Measurements from ENCODE around the gene CASK.
A peak's percentile ranks its signal among the peaks of the same experiment; 100 is the strongest.

Gene CASK

DNA sequence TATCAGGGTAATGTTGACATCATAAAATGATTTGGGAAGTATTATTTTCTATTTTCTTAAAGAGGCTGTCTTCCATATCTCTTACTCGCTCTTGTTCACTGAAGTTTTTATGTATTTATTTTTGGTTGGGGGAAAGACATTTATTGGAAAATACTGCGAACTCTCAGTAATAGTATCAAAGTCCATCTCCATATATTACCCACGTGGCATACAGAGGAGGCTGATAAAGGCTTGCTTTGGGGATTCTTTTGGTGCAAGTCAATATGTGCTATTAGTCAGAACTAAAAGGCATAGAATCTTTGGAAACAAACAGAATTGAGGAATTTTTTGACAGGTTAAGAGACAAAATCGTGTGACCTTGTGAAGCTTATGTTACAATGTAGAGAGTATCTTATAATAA is 374.9 kb downstream of the CASK start:
- no peak overlapping the region for H3K18ac ChIP-seq (ENCODE audit: low read length)
- H3K4me1 ChIP-seq (ENCODE audit: control insufficient read depth in 1 of 2, insufficient read depth in 2 of 2, low read length in 2 of 2): no peaks in the 10 kb centered on the region
- no peak overlapping the region for H3K4me2 ChIP-seq (ENCODE audit: low read length)
- H3K9me3 ChIP-seq (ENCODE audit: insufficient read depth, low read depth, low read length): no peaks in the 10 kb centered on the region
- no peak overlapping the region for H4K8ac ChIP-seq (ENCODE audit: low read depth, low read length)
- no peak overlapping the region for H3K4ac ChIP-seq (ENCODE audit: low read depth, low read length)
- no peak for DNase-seq
- H2AFZ ChIP-seq (ENCODE audit: insufficient read depth, low read length, poor library complexity): no peak overlapping the region
- no peak overlapping the region for H3K9ac ChIP-seq (ENCODE audit: low read length)
- no peak overlapping the region for H4K12ac ChIP-seq (ENCODE audit: low read depth, low read length)
- H3K36me3 ChIP-seq (ENCODE audit: control insufficient read depth in 1 of 2, insufficient read depth in 2 of 2, low read length in 2 of 2): no peaks in the 10 kb centered on the region
- no CpG with 5 or more reads among the region's 4 CpGs for WGBS (ENCODE audit: extremely low coverage, insufficient coverage, insufficient read length)
- no peak overlapping the region for H2BK12ac ChIP-seq (ENCODE audit: low read length)
- H2BK120ac ChIP-seq (ENCODE audit: insufficient read depth, low read length, poor library complexity): no peak overlapping the region
- no peak overlapping the region for H3K23ac ChIP-seq (ENCODE audit: low read length)
- no peak overlapping the region for H2BK5ac ChIP-seq (ENCODE audit: low read depth, low read length, poor library complexity)
- no peaks in the 10 kb centered on the region for H3K27me3 ChIP-seq (ENCODE audit: insufficient read depth, low read length)
- no peaks in the 10 kb centered on the region for H3K79me1 ChIP-seq (ENCODE audit: low read length)
- H3K4me3 ChIP-seq (ENCODE audit: low read depth, low read length): no peak overlapping the region
- no peaks in the 10 kb centered on the region for H3K79me2 ChIP-seq (ENCODE audit: control insufficient read depth, insufficient read depth, low read length, poor library complexity)
- no peak overlapping the region for H4K91ac ChIP-seq (ENCODE audit: low read depth, low read length)
- no peak overlapping the region for H3K14ac ChIP-seq (ENCODE audit: low read length)
- no peak overlapping the region for H2AK5ac ChIP-seq (ENCODE audit: low read length)
- H3K27ac ChIP-seq (ENCODE audit: low read depth, low read length): no peak overlapping the region

- H3K4me3 ChIP-seq (ENCODE audit: low read depth, low read length): no peak overlapping the region
- no CpG with 5 or more reads among the region's 4 CpGs for WGBS (ENCODE audit: extremely low coverage, insufficient coverage, insufficient read length)
Observed at GRCh38 chrX:41543668-41544067, 379.7 kb downstream of the CASK start.

GRCh38 chrX:41543025-41543424 is 380.3 kb downstream of the CASK start:
- no peak overlapping the region for H4K12ac ChIP-seq (ENCODE audit: low read depth, low read length)
- H3K4me3 ChIP-seq (ENCODE audit: low read depth, low read length): no peak overlapping the region

More at GRCh38 chrX:41543668-41544067, 379.7 kb downstream of the CASK start:
- H2AK5ac ChIP-seq (ENCODE audit: low read length): no peak overlapping the region
- no peak overlapping the region for H3K4me2 ChIP-seq (ENCODE audit: low read length)
- H4K91ac ChIP-seq (ENCODE audit: low read depth, low read length): no peak overlapping the region
- no peaks in the 10 kb centered on the region for H3K79me2 ChIP-seq (ENCODE audit: control insufficient read depth, insufficient read depth, low read length, poor library complexity)
- no peak overlapping the region for H2BK12ac ChIP-seq (ENCODE audit: low read length)
- H3K79me1 ChIP-seq (ENCODE audit: low read length): no peaks in the 10 kb centered on the region
- no peak overlapping the region for H3K9ac ChIP-seq (ENCODE audit: low read length)
- H3K36me3 ChIP-seq (ENCODE audit: control insufficient read depth in 1 of 2, insufficient read depth in 2 of 2, low read length in 2 of 2): peaks cover 0 to 1% of the 10 kb centered on the region in 2 experiments
- H2AFZ ChIP-seq (ENCODE audit: insufficient read depth, low read length, poor library complexity): no peak overlapping the region
- H3K4ac ChIP-seq (ENCODE audit: low read depth, low read length): no peak overlapping the region
- H3K18ac ChIP-seq (ENCODE audit: low read length): no peak overlapping the region
- no peak overlapping the region for H4K8ac ChIP-seq (ENCODE audit: low read depth, low read length)
- H3K27ac ChIP-seq (ENCODE audit: low read depth, low read length): no peak overlapping the region
- no peak overlapping the region for H4K12ac ChIP-seq (ENCODE audit: low read depth, low read length)
- H3K14ac ChIP-seq (ENCODE audit: low read length): no peak overlapping the region
- no peaks in the 10 kb centered on the region for H3K27me3 ChIP-seq (ENCODE audit: insufficient read depth, low read length)
- peak in 1 of 2 donors; percentile 38 for DNase-seq
- no peak overlapping the region for H3K23ac ChIP-seq (ENCODE audit: low read length)
- no peak overlapping the region for H2BK5ac ChIP-seq (ENCODE audit: low read depth, low read length, poor library complexity)
- no peaks in the 10 kb centered on the region for H3K9me3 ChIP-seq (ENCODE audit: insufficient read depth, low read depth, low read length)
- no peak overlapping the region for H2BK120ac ChIP-seq (ENCODE audit: insufficient read depth, low read length, poor library complexity)
- no peaks in the 10 kb centered on the region for H3K4me1 ChIP-seq (ENCODE audit: control insufficient read depth in 1 of 2, insufficient read depth in 2 of 2, low read length in 2 of 2)

DNA sequence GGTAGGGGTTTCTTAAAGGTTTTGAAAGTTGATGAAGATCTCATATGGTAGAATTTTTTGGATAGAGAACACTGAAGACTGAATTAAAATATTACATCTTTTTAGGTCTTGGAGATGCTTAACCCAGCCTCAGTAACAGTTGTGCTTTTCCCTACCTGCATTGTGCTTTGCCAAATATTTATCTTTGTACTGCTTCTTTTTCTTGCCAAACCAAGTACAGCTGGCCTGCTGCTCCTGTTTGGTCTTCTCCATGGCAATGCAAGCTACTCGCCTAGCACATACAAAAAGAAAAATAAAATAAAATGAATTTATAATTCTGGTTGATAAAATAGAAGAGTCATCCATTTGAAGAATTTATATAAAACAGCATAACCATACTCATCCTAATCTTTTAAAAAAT is 380.8 kb downstream of the CASK start:
- no peak overlapping the region for H3K18ac ChIP-seq (ENCODE audit: low read length)
- no peaks in the 10 kb centered on the region for H3K79me1 ChIP-seq (ENCODE audit: low read length)
- no peak overlapping the region for H3K27ac ChIP-seq (ENCODE audit: low read depth, low read length)
- H2BK120ac ChIP-seq (ENCODE audit: insufficient read depth, low read length, poor library complexity): no peak overlapping the region
- no peaks in the 10 kb centered on the region for H3K9me3 ChIP-seq (ENCODE audit: insufficient read depth, low read depth, low read length)
- no peak overlapping the region for H3K23ac ChIP-seq (ENCODE audit: low read length)
- no peak overlapping the region for H3K4me2 ChIP-seq (ENCODE audit: low read length)
- H2BK5ac ChIP-seq (ENCODE audit: low read depth, low read length, poor library complexity): no peak overlapping the region
- no CpG with 5 or more reads among the region's 1 CpG for WGBS (ENCODE audit: extremely low coverage, insufficient coverage, insufficient read length)
- peaks cover 0 to 1% of the 10 kb centered on the region in 2 experiments for H3K36me3 ChIP-seq (ENCODE audit: control insufficient read depth in 1 of 2, insufficient read depth in 2 of 2, low read length in 2 of 2)
- no peaks in the 10 kb centered on the region for H3K79me2 ChIP-seq (ENCODE audit: control insufficient read depth, insufficient read depth, low read length, poor library complexity)
- DNase-seq: peak in 1 of 2 donors; percentile 51
- H2AK5ac ChIP-seq (ENCODE audit: low read length): no peak overlapping the region
- H3K9ac ChIP-seq (ENCODE audit: low read length): no peak overlapping the region
- no peaks in the 10 kb centered on the region for H3K27me3 ChIP-seq (ENCODE audit: insufficient read depth, low read length)
- H3K14ac ChIP-seq (ENCODE audit: low read length): no peak overlapping the region
- no peak overlapping the region for H4K91ac ChIP-seq (ENCODE audit: low read depth, low read length)
- H3K4ac ChIP-seq (ENCODE audit: low read depth, low read length): no peak overlapping the region
- no peak overlapping the region for H2BK12ac ChIP-seq (ENCODE audit: low read length)
- H2AFZ ChIP-seq (ENCODE audit: insufficient read depth, low read length, poor library complexity): no peak overlapping the region
- H3K4me3 ChIP-seq (ENCODE audit: low read depth, low read length): no peak overlapping the region
- H4K8ac ChIP-seq (ENCODE audit: low read depth, low read length): no peak overlapping the region
- H4K12ac ChIP-seq (ENCODE audit: low read depth, low read length): no peak overlapping the region
- H3K4me1 ChIP-seq (ENCODE audit: control insufficient read depth in 1 of 2, insufficient read depth in 2 of 2, low read length in 2 of 2): no peaks in the 10 kb centered on the region

More at GRCh38 chrX:41543025-41543424, 380.3 kb downstream of the CASK start:
- Histone ChIP-seq H3K9ac (ENCODE audit: low read length) (no peak overlapping the region), H3K23ac (ENCODE audit: low read length) (no peak overlapping the region), H3K27ac (ENCODE audit: low read depth, low read length) (no peak overlapping the region), H3K4ac (ENCODE audit: low read depth, low read length) (no peak overlapping the region), H2AFZ (ENCODE audit: insufficient read depth, low read length, poor library complexity) (no peak overlapping the region), H3K4me1 (ENCODE audit: control insufficient read depth in 1 of 2, insufficient read depth in 2 of 2, low read length in 2 of 2) (no peaks in the 10 kb centered on the region), H3K79me2 (ENCODE audit: control insufficient read depth, insufficient read depth, low read length, poor library complexity) (no peaks in the 10 kb centered on the region), H3K18ac (ENCODE audit: low read length) (no peak overlapping the region), H4K91ac (ENCODE audit: low read depth, low read length) (no peak overlapping the region), H2BK120ac (ENCODE audit: insufficient read depth, low read length, poor library complexity) (no peak overlapping the region), H2BK5ac (ENCODE audit: low read depth, low read length, poor library complexity) (no peak overlapping the region), H4K8ac (ENCODE audit: low read depth, low read length) (no peak overlapping the region), H3K27me3 (ENCODE audit: insufficient read depth, low read length) (no peaks in the 10 kb centered on the region), H3K36me3 (ENCODE audit: control insufficient read depth in 1 of 2, insufficient read depth in 2 of 2, low read length in 2 of 2) (peaks cover 0 to 1% of the 10 kb centered on the region in 2 experiments), H3K14ac (ENCODE audit: low read length) (no peak overlapping the region), H2AK5ac (ENCODE audit: low read length) (no peak overlapping the region), H3K4me2 (ENCODE audit: low read length) (no peak overlapping the region), H3K9me3 (ENCODE audit: insufficient read depth, low read depth, low read length) (no peaks in the 10 kb centered on the region), H2BK12ac (ENCODE audit: low read length) (no peak overlapping the region), H3K79me1 (ENCODE audit: low read length) (no peaks in the 10 kb centered on the region)
- no peak for DNase-seq
- no CpG with 5 or more reads among the region's 1 CpG for WGBS (ENCODE audit: extremely low coverage, insufficient coverage, insufficient read length)
